ENCODE results near the gene SBK3.

GRCh38 chr19:55528030-55528803, 17.1 kb downstream of the SBK3 start:
- TF ChIP-seq CTCF (IDR thresholded peaks at IDR 0.05) = no peak
- TF ChIP-seq EZH2 (IDR thresholded peaks at IDR 0.05; ENCODE audit: borderline replicate concordance, insufficient read depth, low read depth, low read length, poor library complexity, severe bottlenecking) = no peak

Measured in B cell (primary cell).